WI38 (cell line): ENCODE results near the gene DYNAP.

Experiments
- H3K4me3 ChIP-seq: 2 replicates; pipeline ENCODE4 v1.5.1; 2011; ENCODE audit warnings: low read depth, mild to moderate bottlenecking, control low read depth, low read length
- TF ChIP-seq, protein P1 (sequence below): IDR thresholded peaks from 2 replicates; pipeline ENCODE4 v1.5.1; 2012; ENCODE audit warnings: low read depth, mild to moderate bottlenecking, control low read depth, low read length

The DYNAP gene

DNA sequence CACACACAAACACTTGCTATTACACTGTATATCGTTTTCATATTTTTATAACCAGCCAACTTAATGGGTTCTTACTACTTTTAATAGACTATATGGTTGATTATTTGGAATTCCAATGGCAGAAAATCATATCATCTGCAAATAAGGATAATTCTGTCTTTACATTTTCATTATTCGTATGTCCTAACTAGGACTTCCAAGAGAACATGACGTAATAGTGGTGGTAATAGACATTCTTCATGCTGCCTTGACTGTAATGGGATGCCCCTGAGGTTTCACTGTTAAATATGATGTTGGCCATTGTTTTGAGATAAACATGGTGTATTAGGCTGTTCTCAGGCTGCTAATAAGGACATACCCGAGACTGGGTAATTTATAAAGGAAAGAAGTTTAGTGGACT, 45.2 kb downstream of the DYNAP start:
- no peak overlapping the region for H3K4me3 ChIP-seq
- TF ChIP-seq, protein P1, sequence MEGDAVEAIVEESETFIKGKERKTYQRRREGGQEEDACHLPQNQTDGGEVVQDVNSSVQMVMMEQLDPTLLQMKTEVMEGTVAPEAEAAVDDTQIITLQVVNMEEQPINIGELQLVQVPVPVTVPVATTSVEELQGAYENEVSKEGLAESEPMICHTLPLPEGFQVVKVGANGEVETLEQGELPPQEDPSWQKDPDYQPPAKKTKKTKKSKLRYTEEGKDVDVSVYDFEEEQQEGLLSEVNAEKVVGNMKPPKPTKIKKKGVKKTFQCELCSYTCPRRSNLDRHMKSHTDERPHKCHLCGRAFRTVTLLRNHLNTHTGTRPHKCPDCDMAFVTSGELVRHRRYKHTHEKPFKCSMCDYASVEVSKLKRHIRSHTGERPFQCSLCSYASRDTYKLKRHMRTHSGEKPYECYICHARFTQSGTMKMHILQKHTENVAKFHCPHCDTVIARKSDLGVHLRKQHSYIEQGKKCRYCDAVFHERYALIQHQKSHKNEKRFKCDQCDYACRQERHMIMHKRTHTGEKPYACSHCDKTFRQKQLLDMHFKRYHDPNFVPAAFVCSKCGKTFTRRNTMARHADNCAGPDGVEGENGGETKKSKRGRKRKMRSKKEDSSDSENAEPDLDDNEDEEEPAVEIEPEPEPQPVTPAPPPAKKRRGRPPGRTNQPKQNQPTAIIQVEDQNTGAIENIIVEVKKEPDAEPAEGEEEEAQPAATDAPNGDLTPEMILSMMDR: no peak

DNA sequence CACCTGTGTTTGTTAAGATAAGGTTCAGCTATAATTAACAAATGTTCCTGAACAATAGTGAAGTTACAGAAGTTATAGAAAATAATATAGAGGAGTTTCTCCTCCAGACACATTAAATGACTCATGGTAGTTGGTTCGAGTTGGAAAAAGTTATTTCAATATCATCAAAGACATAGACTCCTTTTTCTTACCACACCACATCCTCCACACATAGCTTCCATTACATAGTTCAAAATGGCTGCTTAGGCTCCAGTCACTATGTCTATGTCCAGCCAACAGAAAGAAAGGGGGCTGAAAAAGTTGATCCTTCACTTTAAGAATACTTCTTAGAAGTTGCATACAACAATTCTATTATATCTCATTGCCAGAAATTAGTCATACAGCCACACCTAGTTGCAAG, 50.7 kb downstream of the DYNAP start:
- TF ChIP-seq, protein P1: no peak
- no peak overlapping the region for H3K4me3 ChIP-seq

DNA sequence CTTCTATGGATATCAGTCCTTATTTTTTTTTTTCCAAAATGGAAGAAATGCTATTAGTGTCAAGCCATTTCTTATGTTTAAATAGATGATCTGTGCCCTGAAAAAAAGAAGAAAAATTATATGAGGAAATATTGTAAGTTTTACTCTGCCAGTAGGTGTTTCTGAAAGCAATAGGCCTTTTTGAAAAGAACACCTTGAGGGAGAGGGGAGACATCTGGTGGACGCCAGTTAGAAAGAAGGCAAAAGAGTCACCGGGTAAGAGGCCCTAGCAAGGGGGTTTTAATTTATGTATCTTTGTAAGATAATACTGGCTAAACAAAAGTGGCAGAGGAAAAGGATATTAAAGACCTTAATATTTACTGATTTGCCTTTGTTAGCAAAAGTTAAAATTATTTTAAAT, 56.1 kb downstream of the DYNAP start:
- TF ChIP-seq, protein P1: no peak
- H3K4me3 ChIP-seq: no peak overlapping the region
